ENCODE data around the gene CYB561D1. TPM values are rescaled to one million over a fixed set of nuclear protein-coding genes. Genes with fewer than 3 reads are reported as not detected.

Gene CYB561D1
- total and polyA plus RNA-seq, 4 donors = 5.4 to 10.6 (median 8.1) TPM

DNA sequence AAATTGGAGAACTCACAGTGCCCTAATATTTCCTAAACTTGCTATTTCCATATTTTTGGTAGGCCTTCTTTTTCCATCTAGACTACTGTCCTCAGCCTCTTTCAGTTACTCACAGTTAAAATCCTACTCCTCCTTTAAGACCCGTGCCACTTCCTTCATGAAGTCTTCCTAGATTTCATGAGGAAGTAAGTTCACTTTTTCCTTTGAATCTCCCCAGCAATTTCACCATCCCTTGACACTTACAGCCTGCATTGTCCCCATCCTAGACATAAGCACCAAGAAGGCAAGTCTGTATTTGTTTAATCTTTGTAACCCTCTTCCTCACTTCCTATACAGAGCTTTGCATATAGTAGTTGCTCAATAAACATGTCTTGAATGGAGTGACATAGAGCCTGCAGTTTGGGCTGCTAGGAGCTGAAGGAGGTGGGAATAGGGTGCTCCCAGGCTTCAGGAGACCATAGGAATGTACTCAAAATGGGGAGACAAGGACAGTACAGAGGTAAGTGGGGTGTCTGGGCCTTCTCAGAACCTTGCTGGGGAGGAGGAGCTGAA is 40.5 kb downstream of the CYB561D1 start:
- WGBS, 2 donors = 87 to 94% methylated on average over 1 of the region's 1 CpG
- ATAC-seq (ENCODE audit: low FRiP score) = no peak
- Histone ChIP-seq H3K9me3 (ENCODE audit: control insufficient read depth, low read length) (no peaks in the 10 kb centered on the region), H3K27ac (ENCODE audit: low read depth in 1 of 2, low read length in 2 of 2) (no peak overlapping the region), H3K4me1 (ENCODE audit: control insufficient read depth in 1 of 2, insufficient read depth in 2 of 2, low read length in 2 of 2) (no peaks in the 10 kb centered on the region), H3K36me3 (ENCODE audit: control insufficient read depth in 1 of 2, insufficient read depth in 2 of 2, low read length in 1 of 2) (no peaks in the 10 kb centered on the region), H3K27me3 (ENCODE audit: control insufficient read depth in 1 of 2, insufficient read depth in 2 of 2, low read length in 1 of 2) (no peaks in the 10 kb centered on the region), H3K4me3 (ENCODE audit: low read length in 2 of 2) (no peak overlapping the region)
- intact Hi-C loops (cut with DNase I) = loop anchor here (5.0 to 10.0 kb wide), 3 partner anchors 110 to 272 kb away; partner anchors contain the start of gene PSMA5 (in 1 of the 2)
- no peak for DNase-seq

DNA sequence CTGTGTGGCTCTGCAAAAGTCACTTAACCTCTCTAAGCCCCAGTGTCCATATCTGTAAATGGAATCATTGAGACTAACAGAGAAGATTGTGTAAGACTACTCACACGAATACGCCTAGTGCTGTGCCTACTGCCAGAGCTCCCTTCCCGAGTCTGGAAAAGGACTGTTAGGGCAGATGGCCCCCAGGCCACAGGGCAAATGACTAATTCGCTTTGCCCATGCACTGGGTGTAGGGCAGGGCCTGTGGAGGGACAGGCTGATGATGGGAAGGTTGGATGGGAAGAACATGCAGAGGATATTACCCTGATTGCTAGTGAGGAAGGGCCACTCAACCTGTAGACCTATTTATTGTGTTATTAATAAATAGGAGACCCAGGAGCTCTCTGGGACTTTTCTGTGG is 41.6 kb downstream of the CYB561D1 start:
- WGBS, 2 donors = 39 to 45% methylated on average over 4 of the region's 4 CpGs
- H3K27ac ChIP-seq (ENCODE audit: low read depth in 1 of 2, low read length in 2 of 2) = peak overlapping the region in 1 of 2 donors; percentile 4
- no peak for ATAC-seq (ENCODE audit: low FRiP score)

DNA sequence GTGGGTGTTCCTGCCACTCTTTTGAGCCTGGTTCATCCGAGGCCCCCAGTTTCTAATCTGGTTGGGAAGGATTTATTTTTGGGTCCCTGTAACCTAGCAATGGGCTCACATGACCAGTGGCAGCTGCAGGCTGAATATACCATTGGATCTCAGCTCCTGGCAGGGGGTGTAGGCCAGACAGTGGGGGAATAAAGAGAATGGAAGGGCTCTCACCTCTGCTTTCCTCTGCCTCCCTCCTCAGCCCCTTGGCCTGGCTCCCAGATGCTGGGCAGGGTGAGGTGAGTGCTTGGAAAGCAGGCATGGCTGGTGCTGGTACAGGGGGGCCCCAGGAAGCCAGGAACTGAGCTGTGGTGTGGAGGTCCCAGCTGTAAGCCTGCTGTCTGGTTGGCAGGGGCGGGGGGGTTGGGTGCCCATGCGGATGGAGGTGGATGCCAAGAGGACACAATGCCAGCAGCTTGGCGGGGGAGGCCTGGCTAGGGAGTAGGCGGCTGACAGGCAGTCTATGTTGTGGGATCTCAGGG is 42.1 kb downstream of the CYB561D1 start:
- Histone ChIP-seq H3K4me1 (ENCODE audit: control insufficient read depth in 1 of 2, insufficient read depth in 2 of 2, low read length in 2 of 2) (no peaks in the 10 kb centered on the region), H3K27ac (ENCODE audit: low read depth in 1 of 2, low read length in 2 of 2) (peak overlapping the region in 1 of 2 donors; percentile 19), H3K36me3 (ENCODE audit: control insufficient read depth in 1 of 2, insufficient read depth in 2 of 2, low read length in 1 of 2) (no peaks in the 10 kb centered on the region), H3K27me3 (ENCODE audit: control insufficient read depth in 1 of 2, insufficient read depth in 2 of 2, low read length in 1 of 2) (no peaks in the 10 kb centered on the region), H3K9me3 (ENCODE audit: control insufficient read depth, low read length) (no peaks in the 10 kb centered on the region), H3K4me3 (ENCODE audit: low read length in 2 of 2) (no peak overlapping the region)
- intact Hi-C loops (cut with DNase I) = loop anchor here (5.0 to 10.0 kb wide), 3 partner anchors 109 to 261 kb away; partner anchors contain the start of gene PSMA5 (in 2 of the 2)
- ATAC-seq (ENCODE audit: low FRiP score) = no peak
- DNase-seq = no peak
- 2 to 13% methylated on average over 5 of the region's 5 CpGs for WGBS, 2 donors

More for the DNA sequence above, 41.6 kb downstream of the CYB561D1 start:
- no peak overlapping the region for H3K4me3 ChIP-seq (ENCODE audit: low read length in 2 of 2)
- H3K36me3 ChIP-seq (ENCODE audit: control insufficient read depth in 1 of 2, insufficient read depth in 2 of 2, low read length in 1 of 2) = no peaks in the 10 kb centered on the region
- H3K27me3 ChIP-seq (ENCODE audit: control insufficient read depth in 1 of 2, insufficient read depth in 2 of 2, low read length in 1 of 2) = no peaks in the 10 kb centered on the region
- intact Hi-C loops (cut with DNase I) = loop anchor here (5.0 to 10.0 kb wide), 3 partner anchors 108 to 261 kb away; partner anchors contain the start of gene PSMA5 (in 2 of the 2)
- DNase-seq = no peak
- H3K4me1 ChIP-seq (ENCODE audit: control insufficient read depth in 1 of 2, insufficient read depth in 2 of 2, low read length in 2 of 2) = no peaks in the 10 kb centered on the region
- no peaks in the 10 kb centered on the region for H3K9me3 ChIP-seq (ENCODE audit: control insufficient read depth, low read length)

GRCh38 chr1:109537450-109538178 is 43.7 kb downstream of the CYB561D1 start:
- no peaks in the 10 kb centered on the region for H3K36me3 ChIP-seq (ENCODE audit: control insufficient read depth in 1 of 2, insufficient read depth in 2 of 2, low read length in 1 of 2)
- no peak for DNase-seq
- H3K27ac ChIP-seq (ENCODE audit: low read depth in 1 of 2, low read length in 2 of 2) = no peak overlapping the region
- H3K9me3 ChIP-seq (ENCODE audit: control insufficient read depth, low read length) = no peaks in the 10 kb centered on the region
- WGBS, 2 donors = 93% methylated on average over 9 of the region's 9 CpGs
- no peaks in the 10 kb centered on the region for H3K27me3 ChIP-seq (ENCODE audit: control insufficient read depth in 1 of 2, insufficient read depth in 2 of 2, low read length in 1 of 2)
- ATAC-seq (ENCODE audit: low FRiP score) = no peak
- intact Hi-C loops (cut with DNase I) = loop anchor here (5.0 to 10.0 kb wide), 3 partner anchors 110 to 263 kb away; partner anchors contain the start of gene PSMA5 (in 2 of the 2)
- H3K4me1 ChIP-seq (ENCODE audit: control insufficient read depth in 1 of 2, insufficient read depth in 2 of 2, low read length in 2 of 2) = no peaks in the 10 kb centered on the region
- H3K4me3 ChIP-seq (ENCODE audit: low read length in 2 of 2) = no peak overlapping the region

GRCh38 chr1:109538827-109539555 is 45.1 kb downstream of the CYB561D1 start:
- H3K27ac ChIP-seq (ENCODE audit: low read depth in 1 of 2, low read length in 2 of 2) = no peak overlapping the region
- H3K4me1 ChIP-seq (ENCODE audit: control insufficient read depth in 1 of 2, insufficient read depth in 2 of 2, low read length in 2 of 2) = no peaks in the 10 kb centered on the region
- no peaks in the 10 kb centered on the region for H3K9me3 ChIP-seq (ENCODE audit: control insufficient read depth, low read length)
- WGBS, 2 donors = 94% methylated on average over 9 of the region's 9 CpGs
- ATAC-seq (ENCODE audit: low FRiP score) (no peak), DNase-seq (no peak)
- H3K27me3 ChIP-seq (ENCODE audit: control insufficient read depth in 1 of 2, insufficient read depth in 2 of 2, low read length in 1 of 2) = no peaks in the 10 kb centered on the region
- H3K4me3 ChIP-seq (ENCODE audit: low read length in 2 of 2) = no peak overlapping the region
- no peaks in the 10 kb centered on the region for H3K36me3 ChIP-seq (ENCODE audit: control insufficient read depth in 1 of 2, insufficient read depth in 2 of 2, low read length in 1 of 2)
- intact Hi-C loops (cut with DNase I) = loop anchor here (5.0 to 10.0 kb wide), 3 partner anchors 112 to 264 kb away; partner anchors contain the start of gene PSMA5 (in 2 of the 2)

DNA sequence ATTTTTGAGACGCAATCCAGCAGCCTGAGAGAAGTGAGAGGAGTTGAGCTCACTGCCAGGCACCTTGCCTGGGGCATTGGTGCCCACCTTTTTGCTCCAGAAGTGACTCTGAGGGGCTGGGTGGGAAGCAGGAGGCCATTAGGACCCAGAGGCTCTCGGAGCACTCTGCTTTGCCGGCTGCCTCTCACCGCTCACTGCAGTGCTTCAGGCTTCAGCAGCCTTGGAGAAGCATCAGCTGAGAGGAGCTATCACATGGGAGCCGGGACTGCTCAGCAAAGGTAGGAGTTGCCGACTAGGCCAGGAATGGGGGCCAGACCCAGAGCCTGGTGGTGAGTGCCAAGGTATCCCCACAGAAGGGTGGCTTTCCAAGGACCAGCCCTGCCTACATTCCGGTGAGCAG is 45.8 kb downstream of the CYB561D1 start, which contains the start of gene GPR61:
TSS of gene GPR61 (plus strand) at position 197 of the 400 bp plus-strand sequence. CDS start 3,151 bp downstream, outside the sequence.
- H3K27ac ChIP-seq (ENCODE audit: low read depth in 1 of 2, low read length in 2 of 2) = no peak within 1 kb of the TSS
- ATAC-seq (ENCODE audit: low FRiP score) = no peak
- intact Hi-C loops (cut with DNase I) = loop anchor here (5.0 to 10.0 kb wide), 4 partner anchors 112 to 445 kb away; partner anchors contain the start of genes PSMA5 (in 2 of the 2) and AHCYL1 (in 1 of the 2)

GRCh38 chr1:109541102-109541501 is 47.2 kb downstream of the CYB561D1 start:
- no peaks in the 10 kb centered on the region for H3K36me3 ChIP-seq (ENCODE audit: control insufficient read depth in 1 of 2, insufficient read depth in 2 of 2, low read length in 1 of 2)
- H3K4me3 ChIP-seq (ENCODE audit: low read length in 2 of 2) = no peak overlapping the region
- H3K27ac ChIP-seq (ENCODE audit: low read depth in 1 of 2, low read length in 2 of 2) = no peak overlapping the region
- H3K9me3 ChIP-seq (ENCODE audit: control insufficient read depth, low read length) = no peaks in the 10 kb centered on the region
- no peaks in the 10 kb centered on the region for H3K4me1 ChIP-seq (ENCODE audit: control insufficient read depth in 1 of 2, insufficient read depth in 2 of 2, low read length in 2 of 2)
- ATAC-seq (ENCODE audit: low FRiP score) = no peak
- no peaks in the 10 kb centered on the region for H3K27me3 ChIP-seq (ENCODE audit: control insufficient read depth in 1 of 2, insufficient read depth in 2 of 2, low read length in 1 of 2)
- intact Hi-C loops (cut with DNase I) = loop anchor here in 1 of 2 donors (10.0 kb wide), 1 partner anchor 444 kb away; the partner anchor contains the start of gene AHCYL1
- 28 to 34% methylated on average over 3 of the region's 3 CpGs for WGBS, 2 donors
- DNase-seq = no peak

More for the DNA sequence above, 45.8 kb downstream of the CYB561D1 start, which contains the start of gene GPR61:
- H3K36me3 ChIP-seq (ENCODE audit: control insufficient read depth in 1 of 2, insufficient read depth in 2 of 2, low read length in 1 of 2) = no peaks in the 10 kb centered on the region
- 72 to 75% methylated on average over 7 of the region's 7 CpGs for WGBS, 2 donors
- H3K4me1 ChIP-seq (ENCODE audit: control insufficient read depth in 1 of 2, insufficient read depth in 2 of 2, low read length in 2 of 2) = no peaks in the 10 kb centered on the region
- H3K9me3 ChIP-seq (ENCODE audit: control insufficient read depth, low read length) = no peaks in the 10 kb centered on the region
- DNase-seq = no peak
- no peaks in the 10 kb centered on the region for H3K27me3 ChIP-seq (ENCODE audit: control insufficient read depth in 1 of 2, insufficient read depth in 2 of 2, low read length in 1 of 2)
- H3K4me3 ChIP-seq (ENCODE audit: low read length in 2 of 2) = no peak within 1 kb of the TSS

GRCh38 chr1:109542657-109543056 is 48.8 kb downstream of the CYB561D1 start:
- ATAC-seq (ENCODE audit: low FRiP score) = no peak
- intact Hi-C loops (cut with DNase I) = loop anchor here in 1 of 2 donors (10.0 kb wide), 1 partner anchor 442 kb away; the partner anchor contains the start of gene AHCYL1
- Histone ChIP-seq H3K4me1 (ENCODE audit: control insufficient read depth in 1 of 2, insufficient read depth in 2 of 2, low read length in 2 of 2) (no peaks in the 10 kb centered on the region), H3K9me3 (ENCODE audit: control insufficient read depth, low read length) (no peaks in the 10 kb centered on the region), H3K4me3 (ENCODE audit: low read length in 2 of 2) (no peak overlapping the region), H3K36me3 (ENCODE audit: control insufficient read depth in 1 of 2, insufficient read depth in 2 of 2, low read length in 1 of 2) (no peaks in the 10 kb centered on the region), H3K27ac (ENCODE audit: low read depth in 1 of 2, low read length in 2 of 2) (no peak overlapping the region), H3K27me3 (ENCODE audit: control insufficient read depth in 1 of 2, insufficient read depth in 2 of 2, low read length in 1 of 2) (no peaks in the 10 kb centered on the region)
- 89 to 94% methylated on average over 10 of the region's 10 CpGs for WGBS, 2 donors
- DNase-seq = no peak
